Gastroesophageal sphincter (tissue), 4 donors: Measurements from ENCODE around the gene DNPH1. TPM values are rescaled to one million over a fixed set of nuclear protein-coding genes. Genes with fewer than 3 reads are reported as not detected.

Experiments used
- ATAC-seq: fragments of 150-250 bp; one replicate; pipeline ENCODE4 v1.9.1; 2016; ENCODE audit warnings: mild to moderate bottlenecking, moderate library complexity
- H3K27ac ChIP-seq, 4 donors: fragments of 200-600 bp; sonication (generic) in 3 of 4; 1 replicate in 3 of 4; 2 replicates in 1 of 4; pipeline ENCODE4 v1.5.1; 2016 to 2019
- H3K27me3 ChIP-seq: fragments of 200-600 bp; sonication (generic); one replicate; pipeline ENCODE4 v1.5.1; 2019
- H3K36me3 ChIP-seq, 2 donors: fragments of 200-600 bp; sonication (generic); one replicate each; pipeline ENCODE4 v1.5.1; 2019; ENCODE audit warnings: control low read depth in 1 of 2
- H3K4me1 ChIP-seq, 3 donors: fragments of 200-600 bp; sonication (generic); 1 replicate in 2 of 3; 2 replicates in 1 of 3; pipeline ENCODE4 v1.5.1; 2016 to 2019; ENCODE audit warnings: control low read depth in 2 of 3
- H3K4me3 ChIP-seq, 2 donors: fragments of 200-600 bp; sonication (generic); one replicate each; pipeline ENCODE4 v1.5.1; 2019; ENCODE audit warnings: mild to moderate bottlenecking in 1 of 2, moderate library complexity in 1 of 2
- H3K9me3 ChIP-seq, 3 donors: fragments of 200-600 bp; sonication (generic); one replicate each; pipeline ENCODE4 v1.5.1; 2017 to 2019; ENCODE audit warnings: control low read depth in 2 of 3
- CTCF ChIP-seq, 4 experiments: fragments of 200-600 bp in 2 of 4; fragments of 450-650 bp in 2 of 4; sonication (generic) in 1 of 4; IDR thresholded peaks; one replicate each; pipeline ENCODE4 v1.5.1; 2017 to 2019; ENCODE audit warnings: antibody characterized with exemption in 4 of 4, mild to moderate bottlenecking in 2 of 4, moderate library complexity in 2 of 4
- EP300 ChIP-seq: sonication (generic); formaldehyde crosslinking; IDR thresholded peaks from one replicate; pipeline ENCODE4 v1.6.1; 2017; ENCODE audit warnings: antibody characterized with exemption, mild to moderate bottlenecking
- POLR2A ChIP-seq, 2 donors: fragments of 450-650 bp; IDR thresholded peaks; one replicate each; pipeline ENCODE4 v1.6.1; 2017; ENCODE audit warnings: antibody characterized with exemption in 2 of 2, mild to moderate bottlenecking in 2 of 2, moderate library complexity in 1 of 2
- POLR2AphosphoS5 ChIP-seq: sonication (generic); formaldehyde crosslinking; IDR thresholded peaks from one replicate; pipeline ENCODE4 v1.6.1; 2017; ENCODE audit warnings: antibody characterized with exemption
- WGBS, 2 donors: methylation state at CpG; one replicate each; pipeline ENCODE4 v1.1.5; 2018; ENCODE audit warnings: low coverage in 1 of 2; 5-methylcytosine and 5-hydroxymethylcytosine counted together
- total RNA-seq, 4 donors: library from RNA; depleted of rRNA; stranded (reverse); fragments of >200 nt; gene quantifications; one replicate each; pipeline ENCODE4 v1.1.0, GENCODE V29; 2016

DNPH1 gene
- total RNA-seq, 4 donors from 2014 or later: 66.5 to 95.0 (median 86.6) TPM

DNA sequence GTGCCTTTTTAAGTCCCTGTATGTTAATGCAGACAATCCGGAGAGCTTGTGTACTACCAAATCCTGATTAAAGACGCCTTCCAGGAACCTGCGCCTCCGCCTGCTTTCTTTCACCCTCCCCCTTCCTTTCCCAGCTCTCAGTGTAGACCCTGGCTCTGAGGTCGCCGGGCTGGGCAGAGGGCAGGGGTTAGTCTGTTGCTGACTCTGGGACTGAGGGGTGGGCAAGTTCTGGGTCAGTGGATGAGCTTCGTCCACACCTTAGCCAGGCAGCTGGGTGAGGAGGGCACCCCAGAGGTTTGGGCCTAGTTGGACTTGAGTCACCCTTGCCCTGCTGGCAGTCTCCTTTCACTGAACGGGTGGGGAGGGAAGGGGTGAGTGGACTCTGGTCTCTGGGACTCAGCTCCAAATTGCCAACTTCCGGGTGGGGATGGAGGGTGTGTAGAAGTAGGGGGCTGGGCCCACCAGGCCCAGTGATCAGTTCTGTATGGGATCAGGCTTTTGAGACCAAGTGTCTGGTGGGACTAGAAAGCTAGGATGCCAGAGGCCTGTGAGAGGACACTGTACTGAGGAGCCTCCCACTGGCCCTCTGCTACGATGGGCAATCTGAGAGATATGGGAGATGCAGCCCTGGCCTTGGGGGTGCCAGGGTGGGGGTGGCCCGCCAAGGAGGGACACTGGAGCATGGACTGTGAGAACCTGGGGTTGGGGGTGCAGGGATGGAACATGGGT, 47.5 kb upstream of the DNPH1 start:
- peaks cover 0 to 34% (median 12%) of the 10 kb centered on the region in 3 donors for H3K4me1 ChIP-seq
- no peak for ATAC-seq
- no peak overlapping the region for H3K27ac ChIP-seq
- no peaks in the 10 kb centered on the region for H3K9me3 ChIP-seq
- H3K36me3 ChIP-seq: no peaks in the 10 kb centered on the region
- H3K4me3 ChIP-seq: no peak overlapping the region
- no peak for TF ChIP-seq CTCF (IDR thresholded peaks at IDR 0.05)
- no peak for TF ChIP-seq POLR2A (IDR thresholded peaks at IDR 0.05)
- TF ChIP-seq POLR2AphosphoS5: no peak
- no peak for TF ChIP-seq EP300
- peaks cover 28% of the 10 kb centered on the region for H3K27me3 ChIP-seq
- WGBS, 2 donors: 82% methylated on average over 4 of the region's 11 CpGs; no CpG with 5 or more reads in 1 of the 2 donors

GRCh38 chr6:43275801-43276576, 46.7 kb upstream of the DNPH1 start:
- peak overlapping the region in 1 of 2 donors; percentile 58 for H3K4me3 ChIP-seq
- no peak for ATAC-seq
- peaks cover 0 to 34% (median 12%) of the 10 kb centered on the region in 3 donors for H3K4me1 ChIP-seq
- peak overlapping the region in 1 of 4 donors; percentile 51 for H3K27ac ChIP-seq
- TF ChIP-seq CTCF (IDR thresholded peaks at IDR 0.05): no peak
- no peak for TF ChIP-seq EP300
- no peak for TF ChIP-seq POLR2AphosphoS5
- no peak for TF ChIP-seq POLR2A (IDR thresholded peaks at IDR 0.05)
- H3K27me3 ChIP-seq: peaks cover 28% of the 10 kb centered on the region
- H3K9me3 ChIP-seq: no peaks in the 10 kb centered on the region
- no peaks in the 10 kb centered on the region for H3K36me3 ChIP-seq
- WGBS, 2 donors: 20 to 52% methylated on average over 1 to 7 of the region's 64 CpGs

DNA sequence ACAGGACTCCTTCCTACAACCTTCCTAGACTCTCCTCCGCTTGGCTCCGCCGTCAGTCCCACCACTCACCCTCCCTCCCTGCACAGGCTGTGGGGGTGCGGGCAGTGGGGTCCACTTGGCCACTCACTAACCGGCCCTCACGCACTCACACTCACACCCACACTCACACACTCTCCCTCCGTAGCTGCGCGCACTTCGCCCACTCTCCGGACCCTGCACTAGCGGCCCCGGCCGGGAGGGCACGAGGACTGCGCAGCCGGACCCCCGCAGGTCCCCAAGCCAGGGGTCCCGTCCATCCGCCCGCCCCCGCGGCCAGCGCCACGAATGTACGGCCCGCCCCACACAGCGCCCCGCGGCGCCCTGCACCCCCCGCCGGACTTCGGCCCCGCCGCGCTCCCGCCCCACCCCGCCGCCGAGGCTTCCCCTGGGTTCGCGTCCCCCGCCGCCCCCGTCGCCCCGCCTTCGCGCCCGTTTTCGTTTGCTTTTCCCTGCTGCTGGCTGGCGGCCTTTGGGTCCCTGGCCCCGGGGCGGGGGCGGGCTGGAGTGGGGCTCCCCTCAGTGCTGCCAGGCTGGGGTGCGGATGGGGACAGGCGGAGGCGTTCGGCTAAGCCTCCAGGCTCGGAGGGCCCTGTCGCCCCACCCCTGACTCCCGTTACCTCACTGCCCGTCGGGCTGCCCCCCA, 45.8 kb upstream of the DNPH1 start:
- H3K36me3 ChIP-seq: no peaks in the 10 kb centered on the region
- WGBS, 2 donors: 0 to 20% methylated on average over 2 to 8 of the region's 65 CpGs
- no peak for TF ChIP-seq POLR2A (IDR thresholded peaks at IDR 0.05)
- no peak for TF ChIP-seq POLR2AphosphoS5
- TF ChIP-seq CTCF (IDR thresholded peaks at IDR 0.05): no peak
- no peak for TF ChIP-seq EP300
- H3K4me3 ChIP-seq: peak overlapping the region; percentile 25 to 58
- peaks cover 0 to 42% (median 14%) of the 10 kb centered on the region in 3 donors for H3K4me1 ChIP-seq
- H3K9me3 ChIP-seq: no peaks in the 10 kb centered on the region
- peak overlapping the region in 1 of 4 donors; percentile 51 for H3K27ac ChIP-seq
- ATAC-seq: no peak
- H3K27me3 ChIP-seq: peaks cover 28% of the 10 kb centered on the region

GRCh38 chr6:43274127-43274915, 45.0 kb upstream of the DNPH1 start:
- peaks cover 0 to 50% (median 21%) of the 10 kb centered on the region in 3 donors for H3K4me1 ChIP-seq
- TF ChIP-seq POLR2A (IDR thresholded peaks at IDR 0.05): no peak
- no peak for TF ChIP-seq CTCF (IDR thresholded peaks at IDR 0.05)
- no peak for TF ChIP-seq POLR2AphosphoS5
- TF ChIP-seq EP300: no peak
- H3K4me3 ChIP-seq: peak overlapping the region in 1 of 2 donors; percentile 58
- peak overlapping the region in 1 of 4 donors; percentile 51 for H3K27ac ChIP-seq
- no peaks in the 10 kb centered on the region for H3K36me3 ChIP-seq
- H3K27me3 ChIP-seq: peaks cover 28% of the 10 kb centered on the region
- no peak for ATAC-seq
- 90 to 91% methylated on average over 4 to 5 of the region's 10 CpGs for WGBS, 2 donors
- H3K9me3 ChIP-seq: no peaks in the 10 kb centered on the region
